H1 (cell line): ENCODE data around the gene SHANK1. TPM values are rescaled to one million over a fixed set of nuclear protein-coding genes. Genes with fewer than 3 reads are reported as not detected.

ENCODE experiments used
- CBX8 ChIP-seq: fragments of 300-800, 300-1000 bp; sonication (generic); IDR thresholded peaks from 2 replicates; pipeline ENCODE4 v1.7.1; 2016; ENCODE audit warnings: low read depth, low read length, borderline replicate concordance
- CHD2 ChIP-seq: IDR thresholded peaks from 2 replicates; pipeline ENCODE4 v1.6.1; 2012; ENCODE audit warnings: low read length, improper control_type of control experiment
- CHD7 ChIP-seq: fragments of 300-600 bp; sonication (generic); IDR thresholded peaks from 2 replicates; pipeline ENCODE4 v1.7.1; 2012; ENCODE audit warnings: low read length, moderate library complexity, mild to moderate bottlenecking, inconsistent platforms; ENCODE audit not compliant: insufficient replicate concordance
- EP300 ChIP-seq, 2 experiments: IDR thresholded peaks; 1 replicate in 1 of 2; 2 replicates in 1 of 2; pipeline ENCODE4 v1.6.1; 2011 to 2012; ENCODE audit warnings: low read depth in 2 of 2, low read length in 2 of 2, mild to moderate bottlenecking in 2 of 2, borderline replicate concordance in 1 of 2, inconsistent platforms in 1 of 2, moderate library complexity in 1 of 2
- EZH2 ChIP-seq: fragments of 200-600 bp; sonication (generic); IDR thresholded peaks from 2 replicates; pipeline ENCODE4 v1.7.1; 2012; ENCODE audit warnings: low read depth, mild to moderate bottlenecking, moderate library complexity, low read length, inconsistent platforms; ENCODE audit not compliant: severe bottlenecking
- GABPA ChIP-seq: IDR thresholded peaks from 2 replicates; pipeline ENCODE4 v1.6.1; 2011; ENCODE audit warnings: mild to moderate bottlenecking, low read length, moderate library complexity, borderline replicate concordance; ENCODE audit not compliant: insufficient read depth
- KDM5A ChIP-seq: fragments of 200-600 bp; IDR thresholded peaks from 2 replicates; pipeline ENCODE4 v1.7.1; 2012; ENCODE audit warnings: mild to moderate bottlenecking, low read length, inconsistent platforms, mixed read lengths
- SIX5 ChIP-seq: IDR thresholded peaks from 2 replicates; pipeline ENCODE4 v1.6.1; 2011; ENCODE audit warnings: mild to moderate bottlenecking, low read depth, low read length
- SP1 ChIP-seq: IDR thresholded peaks from 2 replicates; pipeline ENCODE4 v1.6.1; 2011; ENCODE audit warnings: low read depth, low read length
- TEAD4 ChIP-seq: IDR thresholded peaks from 2 replicates; pipeline ENCODE4 v1.6.1; 2012; ENCODE audit warnings: low read depth, low read length, inconsistent platforms, mixed read lengths
- polyA plus RNA-seq, 7 experiments: library from polyadenylated mRNA; depleted of rRNA in 3 of 7; stranded (reverse) in 5 of 7; unstranded in 2 of 7; fragments of >200 nt in 5 of 7; fragments of 200-250 nt in 2 of 7; gene quantifications; 1 replicate in 5 of 7; 2 replicates in 1 of 7; 4 replicates in 1 of 7; pipeline versions ENCODE4 v1.2.1 to v1.2.3, GENCODE V29; 2011 to 2013; ENCODE audit warnings: missing spikeins in 2 of 7, mixed read lengths in 2 of 7
- total RNA-seq: library from RNA; stranded (reverse); fragmentation: NEBNext Ultra II Directional; extraction: Animal tissue kit (Norgen Biotek cat#: 25700); gene quantifications from 2 replicates; pipeline ENCODE4 v1.2.1, GENCODE V29; 2021

The SHANK1 gene
- total and polyA plus RNA-seq, 2 of the 8 experiments (the other 6 are each of a cell fraction or from before 2014, with no cell fraction given) = 1.1 to 3.7 TPM

DNA sequence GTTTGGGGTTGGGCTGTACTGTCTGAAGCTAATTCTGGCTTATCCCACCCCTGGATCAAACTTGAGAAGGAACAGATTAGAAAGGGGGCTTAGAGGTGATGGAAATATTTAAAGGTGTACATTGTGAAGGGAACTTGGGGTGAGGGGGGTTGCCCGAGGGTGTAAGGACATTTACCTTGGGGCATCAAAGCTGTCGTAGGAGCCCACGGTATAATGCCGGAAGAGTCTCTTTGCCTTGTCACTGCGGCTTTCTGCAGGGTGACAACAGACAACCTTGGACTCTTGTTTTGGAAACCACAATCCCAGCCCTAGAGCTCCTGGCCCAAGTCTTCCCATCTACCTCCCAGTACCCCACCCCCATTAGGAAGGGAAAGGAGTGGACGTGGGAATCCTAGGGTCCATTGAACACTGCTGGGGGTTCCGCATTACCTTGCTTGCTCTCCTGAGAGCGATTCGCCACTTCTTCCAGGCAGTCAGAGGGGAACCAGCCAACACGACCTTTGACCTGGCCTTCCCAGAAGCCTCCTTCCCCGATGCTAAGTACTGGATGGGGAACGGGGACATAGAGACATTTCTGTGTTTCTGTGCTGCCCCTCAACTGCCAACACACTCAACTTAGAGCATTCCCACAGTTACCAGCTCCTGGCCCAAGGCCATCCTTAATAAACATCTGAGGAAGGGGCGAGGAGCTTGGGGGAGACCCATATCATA lies 22.0 kb downstream of the SHANK1 start (continued):
- TF ChIP-seq CHD7 (no peak), SIX5 (no peak), EP300 (IDR thresholded peaks at IDR 0.05; ENCODE audit: borderline replicate concordance in 1 of 2, low read depth in 2 of 2, low read length in 2 of 2) (no peak), CBX8 (no peak), CHD2 (no peak), EZH2 (no peak), KDM5A (no peak), SP1 (no peak), GABPA (no peak), TEAD4 (no peak)
